UCSD-AML1 (cell line): Measurements from ENCODE around the gene PLAGL2.
"Not testable (repeated sequence)": the region's sequence is repeated elsewhere in the genome, so short reads cannot be mapped to it uniquely, and the experiment has no call there.

Source experiments
- DNase-seq: peaks from one replicate; lab custom pipeline; 2025; ENCODE audit not compliant: unreplicated experiment; lab: John Stamatoyannopoulos, UW

The PLAGL2 gene

GRCh38 chr20:32207626-32208498, at the start of gene PLAGL2, which contains the start of gene POFUT1:
PLAGL2 (minus strand) TSS chr20:32207743; CDS start chr20:32202178, 5,565 bp downstream.
POFUT1 (plus strand) TSS chr20:32207880; CDS start chr20:32207942, 62 bp downstream.
- peak; percentile 91 for DNase-seq

GRCh38 chr20:32252189-32252588, 44.6 kb upstream of the PLAGL2 start:
- no peak for DNase-seq

GRCh38 chr20:32251470-32251869, 43.9 kb upstream of the PLAGL2 start:
- DNase-seq = no peak

- DNase-seq = no peak
Observed at GRCh38 chr20:32249030-32249738, 41.6 kb upstream of the PLAGL2 start.

- no peak for DNase-seq
Observed at GRCh38 chr20:32248043-32248442, 40.5 kb upstream of the PLAGL2 start.

- DNase-seq = not testable (repeated sequence)
Observed at GRCh38 chr20:32246208-32246607, 38.7 kb upstream of the PLAGL2 start.

- DNase-seq = no peak
Observed at GRCh38 chr20:32244959-32245358, 37.4 kb upstream of the PLAGL2 start.

GRCh38 chr20:32244150-32244823, 36.7 kb upstream of the PLAGL2 start:
- no peak for DNase-seq

GRCh38 chr20:32241807-32242206, 34.3 kb upstream of the PLAGL2 start:
- DNase-seq = no peak

GRCh38 chr20:32240205-32240604, 32.7 kb upstream of the PLAGL2 start:
- no peak for DNase-seq

GRCh38 chr20:32238483-32239425, 31.2 kb upstream of the PLAGL2 start:
- no peak for DNase-seq

- DNase-seq = no peak
Observed at GRCh38 chr20:32237419-32237818, 29.9 kb upstream of the PLAGL2 start.

- DNase-seq = no peak
Observed at GRCh38 chr20:32236819-32237218, 29.3 kb upstream of the PLAGL2 start.

GRCh38 chr20:32236048-32236533, 28.5 kb upstream of the PLAGL2 start:
- no peak for DNase-seq

- no peak for DNase-seq
Observed at GRCh38 chr20:32235331-32236047, 27.9 kb upstream of the PLAGL2 start.

- no peak for DNase-seq
Observed at GRCh38 chr20:32234135-32234808, 26.7 kb upstream of the PLAGL2 start.

GRCh38 chr20:32233286-32233685, 25.7 kb upstream of the PLAGL2 start:
- DNase-seq = no peak

GRCh38 chr20:32232326-32232886, 24.9 kb upstream of the PLAGL2 start:
- DNase-seq = no peak

GRCh38 chr20:32231847-32232246, 24.3 kb upstream of the PLAGL2 start:
- no peak for DNase-seq
